Progenitor cell of endocrine pancreas (in vitro differentiated cells): Measurements from ENCODE around the gene SKA2. TPM values are rescaled to one million over a fixed set of nuclear protein-coding genes. Genes with fewer than 3 reads are reported as not detected.
"Not testable (repeated sequence)": the region's sequence is repeated elsewhere in the genome, so short reads cannot be mapped to it uniquely, and the experiment has no call there.

Experiments used
- DNase-seq: peaks from one replicate; pipeline ENCODE4 v3.0.0; 2021; ENCODE audit warnings: low spot score; ENCODE audit not compliant: unreplicated experiment
- H3K27ac Mint-ChIP-seq: 2 replicates; pipeline ENCODE4 v1.8.0; 2021; ENCODE audit warnings: mild to moderate bottlenecking, moderate library complexity, mixed read lengths
- H3K27me3 Mint-ChIP-seq: 2 replicates; pipeline ENCODE4 v1.8.0; 2021; ENCODE audit warnings: mixed read lengths
- H3K36me3 Mint-ChIP-seq: 2 replicates; pipeline ENCODE4 v1.8.0; 2022; ENCODE audit warnings: mixed read lengths; ENCODE audit not compliant: insufficient read depth
- H3K4me1 Mint-ChIP-seq: 2 replicates; pipeline ENCODE4 v1.8.0; 2021; ENCODE audit warnings: low read depth, mixed read lengths
- H3K4me3 Mint-ChIP-seq: 2 replicates; pipeline ENCODE4 v1.8.0; 2021; ENCODE audit warnings: low read depth, mild to moderate bottlenecking, moderate library complexity, mixed read lengths
- H3K9me3 Mint-ChIP-seq: 2 replicates; pipeline ENCODE4 v1.8.0; 2021; ENCODE audit warnings: low read depth, mixed read lengths
- total RNA-seq: library from RNA; stranded (reverse); gene quantifications from 2 replicates; pipeline ENCODE4 v1.2.1, GENCODE V29; 2021
- TF ChIP-seq, protein P1 (sequence below): fragments of 200-600 bp; sonication (generic); IDR thresholded peaks from one replicate; pipeline ENCODE4 v1.5.0; 2021; ENCODE audit warnings: antibody characterized with exemption, mild to moderate bottlenecking; ENCODE audit not compliant: unreplicated experiment

The SKA2 gene
- total RNA-seq, 1 donor from 2014 or later = 61.6 TPM

DNA sequence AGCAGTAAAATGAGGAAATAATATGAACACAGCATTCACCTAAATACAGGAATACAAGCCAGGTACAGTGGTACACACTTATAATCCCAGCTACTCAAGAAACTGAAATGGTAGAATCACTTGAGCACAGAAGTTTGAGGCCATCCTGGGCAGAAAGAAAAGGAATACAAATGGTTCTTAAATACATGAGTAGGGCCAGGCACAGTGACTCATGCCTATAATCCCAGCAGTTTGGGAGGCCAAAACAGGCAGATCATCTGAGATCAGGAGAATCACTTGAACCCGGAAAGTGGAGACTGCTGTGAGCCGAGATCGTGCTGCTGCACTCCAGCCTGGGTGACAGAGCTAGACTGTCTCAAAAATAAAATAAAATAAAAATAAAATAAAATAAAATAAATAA, 31.9 kb upstream of the SKA2 start:
- Mint-ChIP-seq H3K9me3 (no peaks in the 10 kb centered on the region), H3K27ac (no peak overlapping the region), H3K27me3 (no peaks in the 10 kb centered on the region), H3K36me3 (peaks cover 7% of the 10 kb centered on the region), H3K4me3 (no peak overlapping the region), H3K4me1 (no peaks in the 10 kb centered on the region)
- DNase-seq = no peak
- TF ChIP-seq, protein P1, sequence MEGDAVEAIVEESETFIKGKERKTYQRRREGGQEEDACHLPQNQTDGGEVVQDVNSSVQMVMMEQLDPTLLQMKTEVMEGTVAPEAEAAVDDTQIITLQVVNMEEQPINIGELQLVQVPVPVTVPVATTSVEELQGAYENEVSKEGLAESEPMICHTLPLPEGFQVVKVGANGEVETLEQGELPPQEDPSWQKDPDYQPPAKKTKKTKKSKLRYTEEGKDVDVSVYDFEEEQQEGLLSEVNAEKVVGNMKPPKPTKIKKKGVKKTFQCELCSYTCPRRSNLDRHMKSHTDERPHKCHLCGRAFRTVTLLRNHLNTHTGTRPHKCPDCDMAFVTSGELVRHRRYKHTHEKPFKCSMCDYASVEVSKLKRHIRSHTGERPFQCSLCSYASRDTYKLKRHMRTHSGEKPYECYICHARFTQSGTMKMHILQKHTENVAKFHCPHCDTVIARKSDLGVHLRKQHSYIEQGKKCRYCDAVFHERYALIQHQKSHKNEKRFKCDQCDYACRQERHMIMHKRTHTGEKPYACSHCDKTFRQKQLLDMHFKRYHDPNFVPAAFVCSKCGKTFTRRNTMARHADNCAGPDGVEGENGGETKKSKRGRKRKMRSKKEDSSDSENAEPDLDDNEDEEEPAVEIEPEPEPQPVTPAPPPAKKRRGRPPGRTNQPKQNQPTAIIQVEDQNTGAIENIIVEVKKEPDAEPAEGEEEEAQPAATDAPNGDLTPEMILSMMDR = no peak

DNA sequence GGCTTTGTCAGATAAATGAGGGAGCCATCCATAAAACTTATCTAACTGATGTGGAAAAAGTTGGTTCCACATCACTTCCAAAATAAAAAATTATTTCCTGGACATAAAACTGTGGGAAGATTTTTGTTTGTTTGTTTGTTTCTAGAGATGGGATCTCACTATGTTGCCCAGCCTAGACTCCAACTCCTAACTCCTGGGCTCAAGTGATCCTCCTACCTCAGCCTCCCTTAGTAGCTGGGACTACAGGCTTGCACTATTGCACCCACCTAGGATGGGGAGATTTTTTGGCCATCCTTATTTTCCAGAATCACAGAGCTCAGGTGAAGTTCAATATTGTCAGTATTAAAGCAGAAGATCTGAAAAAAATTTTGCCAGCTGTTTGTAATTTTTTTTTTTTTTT, 31.0 kb upstream of the SKA2 start:
- H3K4me1 Mint-ChIP-seq = no peaks in the 10 kb centered on the region
- no peaks in the 10 kb centered on the region for H3K9me3 Mint-ChIP-seq
- H3K4me3 Mint-ChIP-seq = no peak overlapping the region
- DNase-seq = no peak
- no peaks in the 10 kb centered on the region for H3K27me3 Mint-ChIP-seq
- H3K36me3 Mint-ChIP-seq = peaks cover 7% of the 10 kb centered on the region
- no peak overlapping the region for H3K27ac Mint-ChIP-seq
- TF ChIP-seq, protein P1 = no peak

DNA sequence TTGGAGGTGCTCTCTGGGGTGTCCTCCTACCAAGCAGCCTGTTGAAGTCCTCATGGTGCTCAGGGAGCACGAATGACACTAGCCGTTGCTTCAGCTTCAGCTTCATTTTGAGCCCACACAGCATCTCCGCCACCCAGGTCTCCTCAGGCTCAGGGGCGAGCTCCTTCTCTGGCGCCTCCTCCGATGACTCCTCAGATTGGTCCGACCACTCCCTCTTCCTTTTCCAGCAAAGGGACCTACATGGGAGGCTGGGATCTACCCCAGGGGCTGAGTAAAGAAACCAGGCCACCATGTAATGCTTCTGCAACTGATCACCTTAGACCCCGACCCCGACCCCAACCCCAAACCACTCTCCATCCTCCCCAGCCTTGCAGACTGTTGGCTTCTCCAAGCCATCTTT, 26.5 kb upstream of the SKA2 start:
- H3K4me3 Mint-ChIP-seq = no peak overlapping the region
- H3K27ac Mint-ChIP-seq = no peak overlapping the region
- no peak for DNase-seq
- no peaks in the 10 kb centered on the region for H3K27me3 Mint-ChIP-seq
- TF ChIP-seq, protein P1 = no peak
- no peaks in the 10 kb centered on the region for H3K9me3 Mint-ChIP-seq
- no peaks in the 10 kb centered on the region for H3K4me1 Mint-ChIP-seq
- peaks cover 12% of the 10 kb centered on the region for H3K36me3 Mint-ChIP-seq

DNA sequence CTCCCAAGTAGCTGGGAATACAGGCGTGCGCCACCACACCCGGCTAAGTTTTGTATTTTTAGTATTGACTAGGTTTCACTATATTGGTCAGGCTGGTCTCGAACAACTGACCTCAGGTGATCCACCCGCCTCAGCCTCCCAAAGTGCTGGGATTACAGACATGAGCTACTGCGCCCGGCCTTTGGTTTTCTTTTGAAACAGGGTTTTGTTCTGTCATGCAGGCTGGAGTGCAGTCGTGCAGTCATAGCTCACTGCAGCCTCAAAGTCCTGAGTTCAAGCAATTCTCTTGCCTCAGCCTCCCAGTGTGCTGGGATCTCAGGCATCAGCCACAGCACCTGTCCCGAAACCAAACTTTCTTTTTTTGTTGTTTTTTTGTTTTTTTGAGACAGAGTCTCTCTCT, 25.6 kb upstream of the SKA2 start:
- Mint-ChIP-seq H3K4me1 (no peaks in the 10 kb centered on the region), H3K27me3 (no peaks in the 10 kb centered on the region), H3K36me3 (peaks cover 13% of the 10 kb centered on the region), H3K27ac (no peak overlapping the region), H3K9me3 (no peaks in the 10 kb centered on the region), H3K4me3 (no peak overlapping the region)
- no peak for DNase-seq
- TF ChIP-seq, protein P1 = no peak

DNA sequence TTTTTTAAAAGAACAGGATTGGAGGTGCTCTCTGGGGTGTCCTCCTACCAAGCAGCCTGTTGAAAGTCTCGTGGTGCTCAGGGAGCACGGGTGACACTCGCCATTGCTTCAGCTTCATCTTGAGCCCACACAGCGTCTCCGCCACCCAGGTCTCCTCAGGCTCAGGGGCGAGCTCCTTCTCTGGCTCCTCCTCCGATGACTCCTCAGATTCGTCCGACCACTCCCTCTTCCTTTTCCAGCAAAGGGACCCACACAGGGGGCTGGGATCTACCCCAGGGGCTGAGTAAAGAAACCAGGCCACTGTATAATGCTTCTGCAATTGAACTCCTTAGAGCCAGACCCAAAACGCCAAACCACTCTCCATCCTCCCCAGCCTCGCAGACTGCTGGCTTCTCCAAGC, 24.6 kb upstream of the SKA2 start:
- H3K36me3 Mint-ChIP-seq = peaks cover 10% of the 10 kb centered on the region
- not testable (repeated sequence) for H3K27me3 Mint-ChIP-seq, DNase-seq, H3K27ac Mint-ChIP-seq, H3K9me3 Mint-ChIP-seq, H3K4me1 Mint-ChIP-seq, H3K4me3 Mint-ChIP-seq

DNA sequence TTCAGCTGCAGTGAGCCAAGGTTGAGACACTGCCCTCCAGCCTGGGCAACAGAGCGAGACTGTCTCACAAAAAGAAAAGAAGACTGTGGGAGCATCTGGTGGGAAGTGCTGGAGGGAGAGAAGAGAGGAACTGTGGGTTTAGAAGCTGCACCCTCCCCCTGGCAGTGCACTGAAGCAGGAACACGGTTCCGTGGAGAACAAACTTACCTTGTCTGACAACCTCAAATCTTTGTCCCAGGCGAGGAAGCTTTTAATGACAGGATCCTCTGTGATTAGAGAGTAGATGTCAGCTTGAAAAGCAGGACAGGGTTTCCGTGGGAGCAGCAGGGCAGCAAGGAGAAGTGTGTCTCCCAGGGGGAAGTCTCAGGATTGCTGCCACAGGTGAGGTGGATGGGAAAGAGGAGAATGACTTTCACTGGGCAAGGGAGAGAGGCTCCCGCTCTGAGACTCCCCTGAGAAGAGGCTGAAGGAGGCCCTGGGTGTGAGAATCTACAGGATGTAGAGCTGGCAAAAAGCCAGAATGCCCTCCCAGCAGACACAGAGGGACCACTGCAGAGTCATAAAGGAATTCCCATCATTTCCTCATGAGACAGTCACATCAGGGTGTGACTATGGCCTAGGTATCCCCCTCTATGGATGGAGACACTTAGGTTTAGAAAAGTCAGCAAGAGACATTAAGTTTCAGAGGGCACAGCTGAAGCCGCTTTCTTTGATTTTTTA, 23.4 kb upstream of the SKA2 start:
- TF ChIP-seq, protein P1 = no peak
- Mint-ChIP-seq H3K4me1 (no peaks in the 10 kb centered on the region), H3K36me3 (peaks cover 16% of the 10 kb centered on the region), H3K27me3 (no peaks in the 10 kb centered on the region), H3K27ac (no peak overlapping the region), H3K9me3 (no peaks in the 10 kb centered on the region), H3K4me3 (no peak overlapping the region)
- no peak for DNase-seq
